HEK293T (cell line): ENCODE results near the gene CRTAP.
"Not testable (repeated sequence)": the region's sequence is repeated elsewhere in the genome, so short reads cannot be mapped to it uniquely, and the experiment has no call there.

Experiments
- CTCF ChIA-PET: fragments of 350-600 bp; formaldehyde crosslinking; extraction: SDS; loops from one replicate; lab custom pipeline; 2021; ENCODE audit warnings: antibody characterized with exemption, inconsistent platforms; lab: Yijun Ruan, JAX
- POLR2A ChIA-PET: fragments of 350-600 bp; formaldehyde crosslinking; extraction: SDS; loops from one replicate; lab custom pipeline; 2020; ENCODE audit warnings: antibody characterized with exemption, inconsistent platforms; lab: Yijun Ruan, JAX
- DNase-seq: peaks from one replicate; pipeline ENCODE4 v3.0.0; 2012; ENCODE audit warnings: mixed read lengths; ENCODE audit errors: extremely low spot score
- ARNT ChIP-seq: fragments of 450-650 bp; IDR thresholded peaks from 2 replicates; pipeline ENCODE4 v1.6.1; 2017; ENCODE audit warnings: mild to moderate bottlenecking
- BHLHE40 ChIP-seq: fragments of 450-650 bp; IDR thresholded peaks from 2 replicates; pipeline ENCODE4 v1.6.1; 2016; ENCODE audit warnings: mild to moderate bottlenecking, moderate library complexity, borderline replicate concordance
- CTBP1 ChIP-seq: fragments of 450-650 bp; IDR thresholded peaks from 2 replicates; pipeline ENCODE4 v1.6.1; 2016; ENCODE audit warnings: borderline replicate concordance
- ELF4 ChIP-seq: fragments of 450-650 bp; IDR thresholded peaks from 2 replicates; pipeline ENCODE4 v1.6.1; 2017; ENCODE audit warnings: antibody characterized with exemption
- FOXA1 ChIP-seq: fragments of 450-650 bp; IDR thresholded peaks from 2 replicates; pipeline ENCODE4 v1.6.1; 2016; ENCODE audit warnings: mild to moderate bottlenecking
- FOXK2 ChIP-seq: fragments of 450-650 bp; IDR thresholded peaks from 2 replicates; pipeline ENCODE4 v1.6.1; 2016; ENCODE audit warnings: mild to moderate bottlenecking
- FOXM1 ChIP-seq: fragments of 450-650 bp; IDR thresholded peaks from 2 replicates; pipeline ENCODE4 v1.6.1; 2017; ENCODE audit warnings: mild to moderate bottlenecking, borderline replicate concordance
- HDGF ChIP-seq: fragments of 450-650 bp; IDR thresholded peaks from 2 replicates; pipeline ENCODE4 v1.6.1; 2017; ENCODE audit warnings: antibody characterized with exemption, borderline replicate concordance
- L3MBTL2 ChIP-seq: fragments of 450-650 bp; conservative IDR thresholded peaks from 2 replicates; pipeline ENCODE4 v1.6.1; 2016; ENCODE audit warnings: mild to moderate bottlenecking
- LEF1 ChIP-seq: fragments of 450-650 bp; IDR thresholded peaks from 2 replicates; pipeline ENCODE4 v1.6.1; 2017; ENCODE audit warnings: mild to moderate bottlenecking, borderline replicate concordance
- NFRKB ChIP-seq: fragments of 450-650 bp; IDR thresholded peaks from 2 replicates; pipeline ENCODE4 v1.6.1; 2016; ENCODE audit warnings: mild to moderate bottlenecking, moderate library complexity
- SP1 ChIP-seq: fragments of 450-650 bp; IDR thresholded peaks from 2 replicates; pipeline ENCODE4 v1.6.1; 2017
- SUZ12 ChIP-seq: fragments of 450-650 bp; IDR thresholded peaks from 2 replicates; pipeline ENCODE4 v1.6.1; 2016; ENCODE audit warnings: mild to moderate bottlenecking
- TARDBP ChIP-seq: fragments of 450-650 bp; IDR thresholded peaks from 2 replicates; pipeline ENCODE4 v1.6.1; 2016
- ZNF384 ChIP-seq: fragments of 450-650 bp; IDR thresholded peaks from 2 replicates; pipeline ENCODE4 v1.6.1; 2016
- TF ChIP-seq, protein P1 (sequence below): fragments of 450-650 bp; IDR thresholded peaks from 2 replicates; pipeline ENCODE4 v1.6.1; 2016

CRTAP gene

DNA sequence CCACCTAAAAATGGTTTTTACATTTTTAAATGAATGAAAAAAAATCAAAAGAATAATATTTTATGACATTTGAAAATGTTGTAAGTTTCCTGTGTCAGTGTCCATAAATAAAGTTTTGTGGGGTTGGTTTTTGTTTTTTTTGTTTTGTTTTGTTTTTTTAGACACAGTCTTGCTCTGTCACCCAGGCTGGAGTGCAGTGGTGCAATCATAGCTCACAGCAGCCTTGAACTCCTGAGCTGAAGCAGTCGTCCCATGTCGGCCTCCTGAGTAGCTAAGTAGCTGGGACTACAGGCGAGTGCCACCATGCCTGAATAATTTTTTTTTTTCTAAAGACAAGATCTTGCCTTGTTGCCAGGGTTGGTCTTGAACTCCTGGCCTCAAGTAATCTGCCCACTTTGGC is 14.1 kb upstream of the CRTAP start:
- POLR2A ChIA-PET, result interaction anchor here (0.7 kb wide), 1 partner anchor 14 kb away, joined by 3 read pairs; the partner anchor contains the start of gene CRTAP
- CTCF ChIA-PET, result no interaction called here
- DNase-seq, result no peak
- no peak for TF ChIP-seq TARDBP
- no peak for TF ChIP-seq LEF1
- TF ChIP-seq BHLHE40, result no peak
- no peak for TF ChIP-seq HDGF
- no peak for TF ChIP-seq NFRKB
- no peak for TF ChIP-seq SUZ12
- TF ChIP-seq FOXK2, result no peak
- TF ChIP-seq FOXA1, result no peak
- TF ChIP-seq L3MBTL2, result no peak
- no peak for TF ChIP-seq CTBP1
- no peak for TF ChIP-seq FOXM1

DNA sequence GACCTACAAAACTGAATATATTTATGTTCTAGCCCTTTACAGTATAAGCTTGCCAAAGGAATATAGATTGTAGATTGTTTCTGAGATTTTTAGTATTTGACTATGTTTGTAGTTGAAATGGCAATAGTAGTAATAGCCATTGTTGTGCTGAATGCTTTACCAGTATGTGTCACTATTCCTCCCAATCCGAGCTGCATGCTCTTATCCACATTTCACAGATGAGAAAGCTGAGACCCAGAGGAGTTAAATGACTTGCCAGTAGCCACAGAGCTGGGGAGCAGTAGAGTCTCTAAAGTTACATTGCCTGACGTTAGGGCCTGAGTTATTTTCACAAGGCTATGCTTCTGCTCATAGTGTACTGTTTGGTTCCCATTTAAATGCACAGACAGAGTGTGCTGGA is 13.6 kb upstream of the CRTAP start:
- ChIA-PET CTCF (no interaction called here), POLR2A (interaction anchor here (0.7 kb wide), 1 partner anchor 14 kb away, joined by 3 read pairs; the partner anchor contains the start of gene CRTAP)
- DNase-seq, result no peak
- TF ChIP-seq ARNT, result no peak
- no peak for TF ChIP-seq FOXM1
- TF ChIP-seq FOXA1, result no peak
- no peak for TF ChIP-seq CTBP1
- TF ChIP-seq, protein P1, sequence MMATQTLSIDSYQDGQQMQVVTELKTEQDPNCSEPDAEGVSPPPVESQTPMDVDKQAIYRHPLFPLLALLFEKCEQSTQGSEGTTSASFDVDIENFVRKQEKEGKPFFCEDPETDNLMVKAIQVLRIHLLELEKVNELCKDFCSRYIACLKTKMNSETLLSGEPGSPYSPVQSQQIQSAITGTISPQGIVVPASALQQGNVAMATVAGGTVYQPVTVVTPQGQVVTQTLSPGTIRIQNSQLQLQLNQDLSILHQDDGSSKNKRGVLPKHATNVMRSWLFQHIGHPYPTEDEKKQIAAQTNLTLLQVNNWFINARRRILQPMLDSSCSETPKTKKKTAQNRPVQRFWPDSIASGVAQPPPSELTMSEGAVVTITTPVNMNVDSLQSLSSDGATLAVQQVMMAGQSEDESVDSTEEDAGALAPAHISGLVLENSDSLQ, result no peak
- TF ChIP-seq SP1, result no peak
- no peak for TF ChIP-seq ZNF384
- TF ChIP-seq ELF4, result no peak
- no peak for TF ChIP-seq SUZ12
- TF ChIP-seq NFRKB, result no peak
- no peak for TF ChIP-seq HDGF
- no peak for TF ChIP-seq LEF1
- no peak for TF ChIP-seq FOXK2
- TF ChIP-seq TARDBP, result no peak
- TF ChIP-seq BHLHE40, result no peak
- no peak for TF ChIP-seq L3MBTL2

DNA sequence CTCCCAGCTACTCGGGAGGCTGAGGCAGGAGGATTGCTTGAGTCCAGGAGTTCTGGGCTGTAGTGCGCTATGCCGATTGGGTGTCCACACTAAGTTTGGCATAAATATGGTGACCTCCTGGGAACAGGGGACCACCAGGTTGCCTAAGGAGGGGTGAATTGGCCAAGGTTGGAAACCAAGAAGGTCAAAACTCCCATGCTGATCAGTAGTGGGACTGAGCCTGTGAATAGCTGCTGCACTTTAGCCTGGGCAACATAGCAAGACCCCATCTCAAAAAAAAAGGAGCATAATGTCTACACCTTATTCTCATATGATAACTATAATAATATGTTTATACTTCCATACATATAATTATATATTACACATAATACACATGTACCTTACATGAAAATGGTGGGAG is 10.8 kb upstream of the CRTAP start:
- CTCF ChIA-PET, result no interaction called here
- no peak for DNase-seq

DNA sequence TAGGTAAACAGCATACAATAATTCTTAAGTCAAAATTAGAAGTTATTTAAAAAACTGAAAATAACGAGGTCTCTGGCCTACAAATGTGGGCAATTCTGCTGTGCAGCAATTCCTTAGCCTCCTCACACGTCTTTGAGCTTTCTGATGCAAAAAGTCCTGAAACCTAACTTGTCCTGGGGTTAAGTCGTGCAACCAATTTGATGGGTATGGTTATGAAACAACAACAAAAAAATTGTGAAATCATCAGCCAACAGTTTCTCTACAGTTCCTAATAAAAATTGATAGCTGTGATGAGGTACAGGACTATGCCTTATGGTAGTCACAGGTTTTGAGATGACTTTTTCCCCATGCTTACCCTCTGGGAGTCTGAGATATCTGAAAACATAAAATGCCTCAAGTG is 10.3 kb upstream of the CRTAP start:
- no peak for DNase-seq
- ChIA-PET CTCF (no interaction called here), POLR2A (no interaction called here)
- TF ChIP-seq ELF4, result no peak

More for the DNA sequence above, 10.8 kb upstream of the CRTAP start:
- no peak for TF ChIP-seq NFRKB
- TF ChIP-seq, protein P1, result no peak
- TF ChIP-seq TARDBP, result no peak
- POLR2A ChIA-PET, result no interaction called here

DNA sequence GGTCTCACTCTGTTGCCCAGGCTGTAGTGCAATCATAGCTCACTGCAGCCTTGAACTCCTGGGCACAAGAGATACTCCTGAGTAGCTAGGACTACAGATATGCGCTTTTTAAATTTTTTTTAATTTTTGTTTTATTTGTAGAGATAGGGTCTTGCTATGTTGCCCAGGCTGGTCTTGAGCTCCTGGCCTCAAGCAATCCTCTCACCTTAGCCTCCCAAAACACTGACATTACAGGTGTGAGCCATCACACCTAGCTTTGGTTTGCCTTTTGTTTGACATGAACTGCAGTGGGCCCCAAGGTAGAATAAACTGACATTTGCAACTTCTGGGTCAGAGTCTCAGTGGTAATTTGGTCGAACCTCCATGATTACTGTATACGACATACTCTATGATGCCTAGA is 9.0 kb upstream of the CRTAP start:
- TF ChIP-seq FOXM1, result no peak
- no peak for TF ChIP-seq L3MBTL2
- no peak for TF ChIP-seq ELF4
- no peak for TF ChIP-seq BHLHE40
- no peak for TF ChIP-seq HDGF
- TF ChIP-seq, protein P1, result no peak
- TF ChIP-seq NFRKB, result no peak
- no peak for TF ChIP-seq SP1
- no peak for TF ChIP-seq SUZ12
- no peak for TF ChIP-seq TARDBP
- TF ChIP-seq ZNF384, result no peak
- TF ChIP-seq FOXK2, result no peak
- TF ChIP-seq ARNT, result no peak
- no peak for TF ChIP-seq CTBP1
- no peak for TF ChIP-seq LEF1
- POLR2A ChIA-PET, result no interaction called here
- DNase-seq, result no peak
- CTCF ChIA-PET, result no interaction called here

DNA sequence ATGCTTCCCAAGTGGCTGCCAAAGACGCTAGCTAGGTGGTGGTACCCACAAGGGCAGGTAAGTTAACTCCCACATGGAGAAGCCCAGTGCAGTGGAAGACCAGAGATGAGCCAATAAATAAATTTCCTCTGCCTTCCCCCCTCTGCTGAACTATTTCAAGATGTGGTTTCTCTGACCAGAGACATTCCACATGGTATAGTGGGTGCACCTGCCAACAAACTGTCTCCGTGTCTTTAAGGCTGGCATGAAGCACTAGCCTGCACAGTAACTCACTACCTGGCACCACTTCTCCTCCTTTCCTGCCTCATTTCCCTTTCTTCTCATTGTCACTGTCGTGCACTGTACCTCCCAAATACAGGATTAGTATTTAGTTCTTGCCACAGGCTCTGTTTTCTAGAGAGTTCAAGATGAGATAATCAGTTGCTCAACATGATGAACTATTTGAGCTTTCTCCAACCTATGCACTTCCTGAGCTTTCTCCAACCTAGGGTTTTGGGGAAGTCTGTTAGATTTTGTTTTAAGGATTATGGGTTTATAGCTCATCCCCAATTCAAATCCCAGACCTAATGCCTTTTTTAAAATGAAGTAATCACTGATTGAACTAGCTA is 8.4 kb upstream of the CRTAP start:
- POLR2A ChIA-PET, result interaction anchor here (1.3 kb wide), 1 partner anchor 10 kb away, joined by 4 read pairs; no protein-coding TSS in a partner anchor
- CTCF ChIA-PET, result no interaction called here
- TF ChIP-seq ZNF384, result no peak
- TF ChIP-seq, protein P1, result no peak
- no peak for TF ChIP-seq NFRKB
- no peak for TF ChIP-seq CTBP1
- no peak for TF ChIP-seq L3MBTL2
- no peak for TF ChIP-seq HDGF
- no peak for TF ChIP-seq FOXK2
- TF ChIP-seq SUZ12, result no peak
- DNase-seq, result no peak

DNA sequence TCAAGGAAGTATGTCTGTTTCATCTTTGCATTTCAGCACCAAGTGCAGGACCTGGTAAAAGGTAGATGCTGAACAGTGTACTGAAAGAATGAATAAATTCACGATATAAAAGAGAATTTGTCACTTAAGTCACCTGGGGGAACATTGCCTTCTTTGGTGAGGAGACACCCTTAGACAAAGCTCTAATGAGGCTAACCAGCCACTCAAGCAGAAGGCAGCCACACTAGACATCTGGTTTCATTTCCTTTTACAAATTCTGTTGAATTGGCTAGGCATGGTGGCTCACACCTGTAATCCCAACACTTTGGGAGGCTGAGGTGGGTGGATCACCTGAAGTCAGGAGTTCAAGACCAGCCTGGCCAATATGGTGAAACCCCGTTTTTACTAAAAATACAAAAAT is 7.0 kb upstream of the CRTAP start:
- DNase-seq, POLR2A ChIA-PET, CTCF ChIA-PET: not testable (repeated sequence)
